Memory B cell (primary cell): ENCODE results near the gene OR2J2.
"Not testable (repeated sequence)": the region's sequence is repeated elsewhere in the genome, so short reads cannot be mapped to it uniquely, and the experiment has no call there.

Experiments
- ATAC-seq: fragments of 150-1000 bp; cut with Tn5 transposase; 2 replicates; pipeline ENCODE4 v1.10.0; 2021; ENCODE audit warnings: low read depth, mild to moderate bottlenecking, moderate library complexity
- DNase-seq, 2 donors: peaks; one replicate each; pipeline ENCODE4 v3.0.0; 2022; ENCODE audit warnings: low spot score in 2 of 2
- H3K27ac Mint-ChIP-seq: one replicate; pipeline ENCODE4 v1.8.0; 2022; ENCODE audit warnings: mild to moderate bottlenecking, moderate library complexity, mixed read lengths
- H3K27me3 Mint-ChIP-seq: one replicate; pipeline ENCODE4 v1.8.0; 2022; ENCODE audit warnings: mixed read lengths
- H3K36me3 Mint-ChIP-seq: one replicate; pipeline ENCODE4 v1.8.0; 2022; ENCODE audit warnings: mild to moderate bottlenecking, mixed read lengths
- H3K4me1 Mint-ChIP-seq: one replicate; pipeline ENCODE4 v1.8.0; 2022; ENCODE audit warnings: mixed read lengths
- H3K4me3 Mint-ChIP-seq: one replicate; pipeline ENCODE4 v1.8.0; 2022; ENCODE audit warnings: mild to moderate bottlenecking, moderate library complexity, mixed read lengths
- H3K9me3 Mint-ChIP-seq: one replicate; pipeline ENCODE4 v1.8.0; 2022; ENCODE audit warnings: mixed read lengths

The OR2J2 gene

GRCh38 chr6:29183594-29183993, 12.9 kb downstream of the OR2J2 start:
- Mint-ChIP-seq H3K9me3 (no peaks in the 10 kb centered on the region), H3K36me3 (no peaks in the 10 kb centered on the region), H3K27me3 (peaks cover 7% of the 10 kb centered on the region), H3K4me1 (no peaks in the 10 kb centered on the region), H3K27ac (no peak overlapping the region), H3K4me3 (no peak overlapping the region)
- DNase-seq (no peak), ATAC-seq (no peak)

GRCh38 chr6:29188659-29189058, 18.0 kb downstream of the OR2J2 start:
- not testable (repeated sequence) for H3K36me3 Mint-ChIP-seq, DNase-seq, H3K27ac Mint-ChIP-seq, H3K4me3 Mint-ChIP-seq, ATAC-seq, H3K9me3 Mint-ChIP-seq, H3K4me1 Mint-ChIP-seq
- H3K27me3 Mint-ChIP-seq: peaks cover 12% of the 10 kb centered on the region

GRCh38 chr6:29200767-29201662, 30.3 kb downstream of the OR2J2 start:
- Mint-ChIP-seq H3K27me3 (no peaks in the 10 kb centered on the region), H3K36me3 (no peaks in the 10 kb centered on the region), H3K4me1 (peaks cover 4% of the 10 kb centered on the region), H3K9me3 (no peaks in the 10 kb centered on the region), H3K4me3 (no peak overlapping the region), H3K27ac (no peak overlapping the region)
- ATAC-seq: no peak
- no peak for DNase-seq

- Mint-ChIP-seq H3K27ac (no peak overlapping the region), H3K36me3 (no peaks in the 10 kb centered on the region), H3K9me3 (no peaks in the 10 kb centered on the region), H3K4me3 (no peak overlapping the region), H3K4me1 (peaks cover 4% of the 10 kb centered on the region), H3K27me3 (no peaks in the 10 kb centered on the region)
- no peak for DNase-seq
- ATAC-seq: no peak
These were observed 31.3 kb downstream of the OR2J2 start for GRCh38 chr6:29201966-29202365.

- peaks cover 8% of the 10 kb centered on the region for H3K27me3 Mint-ChIP-seq
- H3K9me3 Mint-ChIP-seq: no peaks in the 10 kb centered on the region
- no peak overlapping the region for H3K4me3 Mint-ChIP-seq
- H3K27ac Mint-ChIP-seq: no peak overlapping the region
- DNase-seq (no peak), ATAC-seq (no peak)
- no peaks in the 10 kb centered on the region for H3K36me3 Mint-ChIP-seq
- H3K4me1 Mint-ChIP-seq: no peaks in the 10 kb centered on the region
These were observed 40.8 kb downstream of the OR2J2 start for GRCh38 chr6:29211488-29211887.

GRCh38 chr6:29216528-29216927, 45.8 kb downstream of the OR2J2 start:
- H3K4me1 Mint-ChIP-seq: no peaks in the 10 kb centered on the region
- H3K9me3 Mint-ChIP-seq: peaks cover 3% of the 10 kb centered on the region
- H3K27me3 Mint-ChIP-seq: peaks cover 9% of the 10 kb centered on the region
- no peak overlapping the region for H3K4me3 Mint-ChIP-seq
- ATAC-seq (no peak), DNase-seq (no peak)
- no peak overlapping the region for H3K27ac Mint-ChIP-seq
- H3K36me3 Mint-ChIP-seq: no peaks in the 10 kb centered on the region

GRCh38 chr6:29217242-29217641, 46.5 kb downstream of the OR2J2 start:
- not testable (repeated sequence) for DNase-seq, H3K9me3 Mint-ChIP-seq, H3K4me3 Mint-ChIP-seq, H3K27ac Mint-ChIP-seq, H3K27me3 Mint-ChIP-seq, H3K4me1 Mint-ChIP-seq, H3K36me3 Mint-ChIP-seq, ATAC-seq

GRCh38 chr6:29218056-29218455, 47.3 kb downstream of the OR2J2 start:
- H3K4me3 Mint-ChIP-seq, H3K27me3 Mint-ChIP-seq, H3K36me3 Mint-ChIP-seq, H3K9me3 Mint-ChIP-seq, H3K27ac Mint-ChIP-seq, ATAC-seq, DNase-seq, H3K4me1 Mint-ChIP-seq: not testable (repeated sequence)
